Small intestine (tissue), 16 donors: ENCODE measurements around the gene HNRNPF. TPM values are rescaled to one million over a fixed set of nuclear protein-coding genes. Genes with fewer than 3 reads are reported as not detected.
"Not testable (repeated sequence)": the region's sequence is repeated elsewhere in the genome, so short reads cannot be mapped to it uniquely, and the experiment has no call there.

ENCODE experiments used
- DNase-seq, 2 donors: peaks; one replicate each; pipeline versions ENCODE4 v3.0.0 to v3.0.0-alpha.2; 2013
- FAIRE-seq: peaks from 2 replicates; lab custom pipeline; 2012; peaks lifted over from hg19 to GRCh38; lab: Jason Lieb, UNC
- H3K27ac ChIP-seq, 3 donors: one replicate each; pipeline ENCODE4 v1.5.1; 2013; ENCODE audit warnings: low read length in 2 of 3, mild to moderate bottlenecking in 2 of 3, control low read depth in 1 of 3, inconsistent platforms in 1 of 3, low read depth in 1 of 3, moderate library complexity in 1 of 3
- H3K27me3 ChIP-seq, 3 donors: one replicate each; pipeline ENCODE4 v1.6.1; 2013; ENCODE audit warnings: low read length in 3 of 3, inconsistent platforms in 1 of 3; ENCODE audit not compliant: control insufficient read depth in 3 of 3, insufficient read depth in 3 of 3
- H3K36me3 ChIP-seq, 3 donors: one replicate each; pipeline ENCODE4 v1.6.1; 2013; ENCODE audit warnings: low read length in 3 of 3, inconsistent platforms in 1 of 3, low read depth in 1 of 3, mild to moderate bottlenecking in 1 of 3, moderate library complexity in 1 of 3; ENCODE audit not compliant: control insufficient read depth in 3 of 3, insufficient read depth in 2 of 3
- H3K4me1 ChIP-seq, 3 donors: one replicate each; pipeline ENCODE4 v1.6.1; 2013; ENCODE audit warnings: low read length in 2 of 3, inconsistent platforms in 1 of 3, low read depth in 1 of 3, mild to moderate bottlenecking in 1 of 3, moderate library complexity in 1 of 3; ENCODE audit not compliant: control insufficient read depth in 3 of 3, insufficient read depth in 2 of 3
- H3K4me3 ChIP-seq, 3 donors: one replicate each; pipeline ENCODE4 v1.5.1; 2013; ENCODE audit warnings: low read length in 3 of 3, control low read depth in 1 of 3, inconsistent platforms in 1 of 3, low read depth in 1 of 3, mild to moderate bottlenecking in 1 of 3, moderate library complexity in 1 of 3
- H3K9me3 ChIP-seq, 2 donors: one replicate each; pipeline ENCODE4 v1.6.1; 2013; ENCODE audit warnings: low read depth in 1 of 2, low read length in 1 of 2; ENCODE audit not compliant: control insufficient read depth in 2 of 2, insufficient read depth in 1 of 2
- WGBS, 3 donors: extraction: QIAGEN DNeasy Blood & Tissue Kit; methylation state at CpG; one replicate each; pipeline ENCODE4 v1.1.7; 2013; 5-methylcytosine and 5-hydroxymethylcytosine counted together
- long read RNA-seq, 10 donors: transcript quantifications; one replicate each; lab custom pipeline, GENCODE V29; 2026
- polyA plus RNA-seq, 4 donors: library from polyadenylated mRNA; stranded (reverse) in 3 of 4; unstranded in 1 of 4; fragments of 200-250 nt in 3 of 4; fragments of 120-200 nt in 1 of 4; gene quantifications; one replicate each; pipeline versions ENCODE4 v1.2.1 to v1.2.3, GENCODE V29; 2013
- donor health status: healthy with polysubstance abuse.
- donor health status: control.
- donor health status: control.
- donor health status: Bipolar disorder and iron deficiency.
- donor health status: healthy.

Gene HNRNPF
- 100 to 1,000 TPM; 138 to 241 (median 176) TPM for polyA plus RNA-seq
- long read RNA-seq, donor 1, transcript HNRNPF-203 (4 exons, 2,617 nt): minor isoform, 36 of 248 reads
- long read RNA-seq, donor 1, transcript HNRNPF-204 (3 exons, 2,755 nt): major isoform, 64 of 248 reads
- long read RNA-seq, donor 1, transcript HNRNPF-207 (4 exons, 2,676 nt): minor isoform, 22 of 248 reads
- long read RNA-seq, donor 1, transcript HNRNPF-201 (4 exons, 2,186 nt): minor isoform, 15 of 248 reads
- long read RNA-seq, donor 1, partial matches to known transcripts: 0 of 248 reads
- long read RNA-seq, donor 1, other reads (novel, unspliced or antisense): 101 of 248 reads
- long read RNA-seq, donor 2, transcript HNRNPF-203 (4 exons, 2,617 nt): major isoform, 16 of 65 reads
- long read RNA-seq, donor 2, transcript HNRNPF-204 (3 exons, 2,755 nt): minor isoform, 13 of 65 reads
- long read RNA-seq, donor 2, partial matches to known transcripts: 0 of 65 reads
- long read RNA-seq, donor 2, other reads (novel, unspliced or antisense): 27 of 65 reads
- long read RNA-seq, donor 3, transcript HNRNPF-204 (3 exons, 2,755 nt): major isoform, 21 of 68 reads
- long read RNA-seq, donor 3, transcript HNRNPF-203 (4 exons, 2,617 nt): minor isoform, 16 of 68 reads
- long read RNA-seq, donor 3, partial matches to known transcripts: 0 of 68 reads
- long read RNA-seq, donor 3, other reads (novel, unspliced or antisense): 24 of 68 reads
- long read RNA-seq, donor 4, partial matches to known transcripts: 0 of 1 reads
- long read RNA-seq, donor 4, other reads (novel, unspliced or antisense): 0 of 1 reads
- long read RNA-seq, donor 5, transcript HNRNPF-203 (4 exons, 2,617 nt): major isoform, 8 of 31 reads
- long read RNA-seq, donor 5, transcript HNRNPF-204 (3 exons, 2,755 nt): minor isoform, 5 of 31 reads
- long read RNA-seq, donor 5, partial matches to known transcripts: 0 of 31 reads
- long read RNA-seq, donor 5, other reads (novel, unspliced or antisense): 15 of 31 reads
- long read RNA-seq, donor 6, transcript HNRNPF-204 (3 exons, 2,755 nt): minor isoform, 23 of 91 reads
- long read RNA-seq, donor 6, transcript HNRNPF-207 (4 exons, 2,676 nt): minor isoform, 9 of 91 reads
- long read RNA-seq, donor 6, transcript HNRNPF-203 (4 exons, 2,617 nt): major isoform, 27 of 91 reads
- long read RNA-seq, donor 6, partial matches to known transcripts: 0 of 91 reads
- long read RNA-seq, donor 6, other reads (novel, unspliced or antisense): 25 of 91 reads
- long read RNA-seq, donor 7: 0 reads
- long read RNA-seq, donor 8, partial matches to known transcripts: 0 of 13 reads
- long read RNA-seq, donor 8, other reads (novel, unspliced or antisense): 6 of 13 reads
- long read RNA-seq, donor 9, transcript HNRNPF-203 (4 exons, 2,617 nt): major isoform, 7 of 18 reads
- long read RNA-seq, donor 9, transcript HNRNPF-204 (3 exons, 2,755 nt): minor isoform, 6 of 18 reads
- long read RNA-seq, donor 9, partial matches to known transcripts: 0 of 18 reads
- long read RNA-seq, donor 9, other reads (novel, unspliced or antisense): 0 of 18 reads
- long read RNA-seq, donor 10, transcript HNRNPF-201 (4 exons, 2,186 nt): minor isoform, 6 of 108 reads
- long read RNA-seq, donor 10, transcript HNRNPF-203 (4 exons, 2,617 nt): minor isoform, 21 of 108 reads
- long read RNA-seq, donor 10, transcript HNRNPF-207 (4 exons, 2,676 nt): minor isoform, 9 of 108 reads
- long read RNA-seq, donor 10, transcript HNRNPF-204 (3 exons, 2,755 nt): major isoform, 29 of 108 reads
- long read RNA-seq, donor 10, partial matches to known transcripts: 0 of 108 reads
- long read RNA-seq, donor 10, other reads (novel, unspliced or antisense): 43 of 108 reads

GRCh38 chr10:43408710-43409384, at the start of gene HNRNPF:
Gene HNRNPF (minus strand): TSS chr10:43409186. CDS start chr10:43387884, 21,302 bp downstream.
- no peak for FAIRE-seq
- 0 to 1% (median 1%) methylated on average over 59 to 68 of the region's 68 CpGs for WGBS, 3 donors

GRCh38 chr10:43458227-43458626, 49.2 kb upstream of the HNRNPF start:
- no peak for FAIRE-seq
- 81 to 93% (median 88%) methylated on average over 3 of the region's 3 CpGs for WGBS, 3 donors

More at GRCh38 chr10:43408710-43409384, at the start of gene HNRNPF:
- peaks cover 0 to 12% (median 0%) of the 10 kb centered on the region in 3 donors for H3K36me3 ChIP-seq
- H3K4me1 ChIP-seq: peaks cover 0 to 17% (median 3%) of the 10 kb centered on the region in 3 donors
- DNase-seq: peak; percentile 96 to 99
- H3K27me3 ChIP-seq: no peaks in the 10 kb centered on the region
- no peaks in the 10 kb centered on the region for H3K9me3 ChIP-seq
- H3K27ac ChIP-seq: peak within 1 kb of the TSS; percentile 95 to 100 (median 99)
- H3K4me3 ChIP-seq: peak within 1 kb of the TSS; percentile 83 to 98 (median 91)

GRCh38 chr10:43456561-43456960, 47.6 kb upstream of the HNRNPF start:
- H3K36me3 ChIP-seq, H3K27me3 ChIP-seq, FAIRE-seq, DNase-seq, H3K4me3 ChIP-seq, H3K9me3 ChIP-seq, H3K4me1 ChIP-seq: not testable (repeated sequence)
- peak overlapping the region; percentile 94 to 99 (median 94) for H3K27ac ChIP-seq
- 93 to 96% (median 94%) methylated on average over 15 of the region's 15 CpGs for WGBS, 3 donors

More at GRCh38 chr10:43458227-43458626, 49.2 kb upstream of the HNRNPF start:
- Histone ChIP-seq H3K4me1 (peaks cover 0 to 11% (median 5%) of the 10 kb centered on the region in 3 donors), H3K4me3 (no peak overlapping the region), H3K9me3 (no peaks in the 10 kb centered on the region), H3K27ac (no peak overlapping the region), H3K36me3 (peaks cover 0 to 4% (median 0%) of the 10 kb centered on the region in 3 donors), H3K27me3 (no peaks in the 10 kb centered on the region)
- no peak for DNase-seq

- WGBS, 3 donors: 53 to 73% (median 67%) methylated on average over 9 of the region's 9 CpGs
- not testable (repeated sequence) for FAIRE-seq, H3K4me1 ChIP-seq, H3K36me3 ChIP-seq, DNase-seq, H3K4me3 ChIP-seq, H3K27me3 ChIP-seq, H3K9me3 ChIP-seq
- peak overlapping the region in 1 of 3 donors; percentile 67 for H3K27ac ChIP-seq
These were observed 45.0 kb upstream of the HNRNPF start for GRCh38 chr10:43454025-43454424.

- FAIRE-seq: no peak
These were observed 44.4 kb upstream of the HNRNPF start for GRCh38 chr10:43453266-43453831.

GRCh38 chr10:43452356-43452914, 43.4 kb upstream of the HNRNPF start:
- Histone ChIP-seq H3K27ac (peak overlapping the region in 1 of 3 donors; percentile 68), H3K27me3 (no peaks in the 10 kb centered on the region), H3K4me1 (peaks cover 0 to 9% (median 5%) of the 10 kb centered on the region in 3 donors), H3K4me3 (no peak overlapping the region), H3K36me3 (peaks cover 0 to 7% (median 0%) of the 10 kb centered on the region in 3 donors), H3K9me3 (peaks cover 0 to 2% of the 10 kb centered on the region in 2 donors)
- no peak for DNase-seq
- no peak for FAIRE-seq
- WGBS, 3 donors: 57 to 68% (median 66%) methylated on average over 4 of the region's 4 CpGs

More at GRCh38 chr10:43453266-43453831, 44.4 kb upstream of the HNRNPF start:
- Histone ChIP-seq H3K9me3 (no peaks in the 10 kb centered on the region), H3K27ac (no peak overlapping the region), H3K36me3 (peaks cover 0 to 5% (median 0%) of the 10 kb centered on the region in 3 donors), H3K4me1 (peaks cover 0 to 9% (median 5%) of the 10 kb centered on the region in 3 donors), H3K4me3 (no peak overlapping the region), H3K27me3 (no peaks in the 10 kb centered on the region)
- DNase-seq: no peak
- WGBS, 3 donors: 63 to 79% (median 68%) methylated on average over 4 of the region's 4 CpGs
